Measurements from ENCODE around the gene GPR34. TPM values are rescaled to one million over a fixed set of nuclear protein-coding genes. Genes with fewer than 3 reads are reported as not detected.

GPR34 gene
- total and polyA plus RNA-seq, 2 of the 13 experiments (the other 11 are each of a cell fraction or from before 2014, with no cell fraction given): not detected

GRCh38 chrX:41733939-41734338, 45.2 kb downstream of the GPR34 start (continued):
- no peak for TF ChIP-seq ZNF232 (CRISPR knock-in tag; IDR thresholded peaks at IDR 0.05; ENCODE audit: borderline replicate concordance)
- no peak for TF ChIP-seq CBX2 (IDR thresholded peaks at IDR 0.05; ENCODE audit: low read depth, low read length)
- TF ChIP-seq CBX2 (CRISPR knock-in tag; IDR thresholded peaks at IDR 0.05; ENCODE audit: low read depth): no peak

DNA sequence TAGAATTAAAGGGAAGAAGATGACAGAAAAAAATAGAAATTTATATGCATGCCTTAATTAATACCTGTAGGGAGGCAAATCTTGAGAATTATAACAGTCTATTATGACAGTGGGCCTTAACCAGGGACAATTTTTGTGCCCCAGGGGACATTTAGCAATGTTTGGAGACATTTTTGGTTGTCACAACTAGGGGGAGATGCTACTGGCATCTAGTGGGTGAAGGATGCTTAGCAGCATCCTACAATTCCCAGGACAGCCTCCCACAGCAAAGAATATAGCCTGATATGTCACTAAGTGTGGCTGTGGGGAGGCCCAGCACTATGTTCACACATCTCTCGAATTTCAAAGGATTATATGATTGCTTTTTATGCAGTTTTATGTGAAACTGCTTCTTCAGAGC, 45.8 kb downstream of the GPR34 start:
- BruUV-seq (replicated peaks): no TSS peak
- Histone ChIP-seq H3K27ac (ENCODE audit: extremely low read length, insufficient read depth, low read length) (no peak overlapping the region), H3K9me3 (ENCODE audit: low read length) (no peaks in the 10 kb centered on the region), H3K36me3 (replicated peaks in 1 of 2; ENCODE audit: control insufficient read depth in 1 of 2, insufficient read depth in 2 of 2, low read length in 2 of 2) (no peaks in the 10 kb centered on the region), H3K4me1 (ENCODE audit: insufficient read depth, low read length) (no peaks in the 10 kb centered on the region), H3K79me2 (ENCODE audit: insufficient read depth, low read length) (no peaks in the 10 kb centered on the region), H3K27me3 (ENCODE audit: control insufficient read depth in 1 of 2, insufficient read depth in 2 of 2, low read length in 2 of 2) (no peaks in the 10 kb centered on the region), H4K20me1 (ENCODE audit: insufficient read depth, low read length) (no peaks in the 10 kb centered on the region), H2AFZ (ENCODE audit: low read length) (no peak overlapping the region), H3K4me3 (replicated peaks in 1 of 3; ENCODE audit: insufficient read depth in 1 of 3, low read depth in 2 of 3, low read length in 3 of 3) (no peak overlapping the region), H3K9ac (ENCODE audit: insufficient read depth, low read depth, low read length) (no peak overlapping the region), H3K4me2 (ENCODE audit: low read depth, low read length) (no peak overlapping the region)
- intact Hi-C loops (cut with micrococcal nuclease; ENCODE audit: unreplicated experiment) (no loop called here), in situ Hi-C loops (cut with HindIII; ENCODE audit: extremely low pct_ligation_motif_present, low pct_unique_long_range_greater_than_20kb) (no loop called here)
- peak; percentile 77 for FAIRE-seq
- peak; percentile 59 for ATAC-seq
- peak; percentile 6 for DNase-seq (ENCODE audit: low spot score)
- WGBS (ENCODE audit: low lambda C conversion rate): 27% methylated on average over 1 of the region's 1 CpG
- TF ChIP-seq NONO (IDR thresholded peaks at IDR 0.05) (no peak), NONO (CRISPR knock-in tag; conservative IDR thresholded peaks at IDR 0.05) (no peak), ZNF17 (CRISPR knock-in tag; IDR thresholded peaks at IDR 0.05) (no peak), CTCF (CRISPR knock-in tag; IDR thresholded peaks at IDR 0.05) (peak; percentile 21; the same call in 1 of the 2 replicates), ZNF251 (CRISPR knock-in tag; IDR thresholded peaks at IDR 0.05) (no peak), STAG1 (CRISPR knock-in tag; IDR thresholded peaks at IDR 0.05) (peak; percentile 34), ZBTB40 (IDR thresholded peaks at IDR 0.05) (no peak), ZBTB40 (CRISPR knock-in tag; IDR thresholded peaks at IDR 0.05) (no peak)
- TF ChIP-seq, protein P1, sequence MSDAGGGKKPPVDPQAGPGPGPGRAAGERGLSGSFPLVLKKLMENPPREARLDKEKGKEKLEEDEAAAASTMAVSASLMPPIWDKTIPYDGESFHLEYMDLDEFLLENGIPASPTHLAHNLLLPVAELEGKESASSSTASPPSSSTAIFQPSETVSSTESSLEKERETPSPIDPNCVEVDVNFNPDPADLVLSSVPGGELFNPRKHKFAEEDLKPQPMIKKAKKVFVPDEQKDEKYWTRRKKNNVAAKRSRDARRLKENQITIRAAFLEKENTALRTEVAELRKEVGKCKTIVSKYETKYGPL (CRISPR knock-in tag; IDR thresholded peaks at IDR 0.05): no peak
- ChIA-PET POLR2A (no interaction called here), CTCF (ENCODE audit: low intra/inter-chr PET ratio, low total read pairs) (no interaction called here)

Data from HepG2 (cell line).